Karpas-422 (cell line): ENCODE data around the gene SEMA3G. TPM values are rescaled to one million over a fixed set of nuclear protein-coding genes. Genes with fewer than 3 reads are reported as not detected.

Experiments used
- total RNA-seq: library from RNA; depleted of rRNA; stranded (reverse); fragments of >200 nt; shearing (Covaris generic); gene quantifications from 2 replicates; pipeline ENCODE4 v1.2.3, GENCODE V29; 2014; ENCODE audit warnings: low replicate concordance; rRNA removed

The SEMA3G gene
- total RNA-seq, 1 experiment from 2014 or later, result not detected

Other genes with a start within 250 kb of the SEMA3G start
- gene ALAS1, start 246.9 kb downstream of the SEMA3G start, total RNA-seq, result 24.8 and 41.6 TPM in 2 replicates
- gene TLR9, start 219.5 kb downstream of the SEMA3G start, total RNA-seq, result 7.4 and 26.5 TPM in 2 replicates
- 42.0 and 76.3 TPM in 2 replicates for gene TWF2, start 205.9 kb downstream of the SEMA3G start, total RNA-seq
- gene PPM1M, start 199.3 kb downstream of the SEMA3G start, total RNA-seq, result 25.5 and 35.4 TPM in 2 replicates
- 30.4 and 42.0 TPM in 2 replicates for gene WDR82, start 166.5 kb downstream of the SEMA3G start, total RNA-seq
- 1.6 and 8.3 TPM in 2 replicates for gene GLYCTK, start 157.3 kb downstream of the SEMA3G start, total RNA-seq
- 2.9 and 8.3 TPM in 2 replicates for gene DNAH1, start 128.8 kb downstream of the SEMA3G start, total RNA-seq
- gene BAP1, start 35.1 kb downstream of the SEMA3G start, total RNA-seq, result 45.4 and 91.1 TPM in 2 replicates
- 5.1 and 9.5 TPM in 2 replicates for gene PHF7, start 34.4 kb downstream of the SEMA3G start, total RNA-seq
- gene TNNC1, start 8.9 kb upstream of the SEMA3G start, total RNA-seq, result 0.65 TPM in 1 of 2 replicates, not detected in the other
- gene NISCH, start 10.5 kb upstream of the SEMA3G start, total RNA-seq, result 44.2 and 70.1 TPM in 2 replicates
- not detected in 2 replicates for gene STAB1, start 50.2 kb upstream of the SEMA3G start, total RNA-seq
- 46.5 and 47.8 TPM in 2 replicates for gene NT5DC2, start 88.8 kb upstream of the SEMA3G start, total RNA-seq
- gene UQCC5, start 91.5 kb upstream of the SEMA3G start, total RNA-seq, result 23.4 and 29.7 TPM in 2 replicates
- gene PBRM1, start 240.8 kb upstream of the SEMA3G start, total RNA-seq, result 38.4 and 53.3 TPM in 2 replicates
- gene GNL3, start 240.9 kb upstream of the SEMA3G start, total RNA-seq, result 96.9 and 138 TPM in 2 replicates